Esophagus muscularis mucosa (tissue), 4 donors: Measurements from ENCODE around the gene ERAS.

Experiments used
- EP300 ChIP-seq: sonication (generic); formaldehyde crosslinking; IDR thresholded peaks from one replicate; pipeline ENCODE4 v1.6.1; 2017; ENCODE audit warnings: antibody characterized with exemption
- POLR2A ChIP-seq: fragments of 450-650 bp; IDR thresholded peaks from one replicate; pipeline ENCODE4 v1.6.1; 2017; ENCODE audit warnings: antibody characterized with exemption, moderate library complexity, mild to moderate bottlenecking, low read depth
- POLR2AphosphoS5 ChIP-seq, 2 donors: sonication (generic); formaldehyde crosslinking; IDR thresholded peaks; one replicate each; pipeline ENCODE4 v1.6.1; 2017; ENCODE audit warnings: antibody characterized with exemption in 2 of 2
- TF ChIP-seq, protein P1 (sequence below), 3 experiments: fragments of 200-600 bp in 2 of 3; fragments of 450-650 bp in 1 of 3; sonication (generic) in 2 of 3; IDR thresholded peaks; one replicate each; pipeline ENCODE4 v1.5.1; 2017 to 2019; ENCODE audit warnings: antibody characterized with exemption in 3 of 3, mild to moderate bottlenecking in 2 of 3, moderate library complexity in 1 of 3

DNA sequence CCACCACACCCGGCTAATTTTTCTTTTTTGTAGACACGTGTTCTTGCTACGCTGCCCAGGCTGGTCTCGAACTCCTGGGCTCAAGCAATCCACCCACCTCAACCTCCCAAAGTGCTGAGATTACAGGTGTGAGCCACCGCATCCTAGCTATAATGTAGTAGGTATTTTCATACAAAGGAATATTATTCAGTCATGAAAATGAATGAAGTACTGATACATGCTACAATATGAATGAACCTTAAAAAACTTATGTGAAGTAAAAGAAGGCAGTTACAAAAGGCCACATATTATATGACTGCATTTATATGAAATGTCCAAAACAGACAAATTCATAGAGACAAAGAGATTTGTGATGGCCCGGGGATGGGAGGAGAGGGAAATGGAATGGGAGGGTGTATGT lies 44.6 kb upstream of the ERAS start:
- TF ChIP-seq, protein P1, sequence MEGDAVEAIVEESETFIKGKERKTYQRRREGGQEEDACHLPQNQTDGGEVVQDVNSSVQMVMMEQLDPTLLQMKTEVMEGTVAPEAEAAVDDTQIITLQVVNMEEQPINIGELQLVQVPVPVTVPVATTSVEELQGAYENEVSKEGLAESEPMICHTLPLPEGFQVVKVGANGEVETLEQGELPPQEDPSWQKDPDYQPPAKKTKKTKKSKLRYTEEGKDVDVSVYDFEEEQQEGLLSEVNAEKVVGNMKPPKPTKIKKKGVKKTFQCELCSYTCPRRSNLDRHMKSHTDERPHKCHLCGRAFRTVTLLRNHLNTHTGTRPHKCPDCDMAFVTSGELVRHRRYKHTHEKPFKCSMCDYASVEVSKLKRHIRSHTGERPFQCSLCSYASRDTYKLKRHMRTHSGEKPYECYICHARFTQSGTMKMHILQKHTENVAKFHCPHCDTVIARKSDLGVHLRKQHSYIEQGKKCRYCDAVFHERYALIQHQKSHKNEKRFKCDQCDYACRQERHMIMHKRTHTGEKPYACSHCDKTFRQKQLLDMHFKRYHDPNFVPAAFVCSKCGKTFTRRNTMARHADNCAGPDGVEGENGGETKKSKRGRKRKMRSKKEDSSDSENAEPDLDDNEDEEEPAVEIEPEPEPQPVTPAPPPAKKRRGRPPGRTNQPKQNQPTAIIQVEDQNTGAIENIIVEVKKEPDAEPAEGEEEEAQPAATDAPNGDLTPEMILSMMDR (IDR thresholded peaks at IDR 0.05): no peak
- TF ChIP-seq POLR2A: no peak
- TF ChIP-seq POLR2AphosphoS5 (IDR thresholded peaks at IDR 0.05): no peak
- no peak for TF ChIP-seq EP300
